HL-60 (cell line): ENCODE measurements around the gene MAP3K21.

Experiments used
- DNase-seq, 2 experiments: peaks; one replicate each; pipeline ENCODE4 v3.0.0-alpha.2; 2010 to 2020; ENCODE audit warnings: low read depth in 1 of 2, low spot score in 1 of 2
- H3K27ac ChIP-seq: fragments of 250-450 bp; sonication (Bioruptor Pico); replicated peaks from 2 replicates; pipeline ENCODE4 v1.5.1; 2020; ENCODE audit warnings: mild to moderate bottlenecking, moderate library complexity
- H3K27me3 ChIP-seq: fragments of 250-450 bp; sonication (Bioruptor Pico); 2 replicates; pipeline ENCODE4 v1.5.1; 2021; ENCODE audit warnings: mild to moderate bottlenecking, moderate library complexity; ENCODE audit not compliant: insufficient read depth, poor library complexity, severe bottlenecking
- H3K4me3 ChIP-seq: replicated peaks from 2 replicates; pipeline ENCODE4 v1.5.1; 2011; ENCODE audit warnings: mild to moderate bottlenecking, control low read depth, low read length; ENCODE audit not compliant: insufficient read depth
- CTCF ChIP-seq: IDR thresholded peaks from one replicate; pipeline ENCODE4 v1.5.1; 2011; ENCODE audit warnings: low read length, control low read depth, inconsistent platforms; ENCODE audit not compliant: insufficient read depth
- GABPA ChIP-seq: IDR thresholded peaks from 2 replicates; pipeline ENCODE4 v1.6.1; 2012; ENCODE audit warnings: low read depth
- POLR2AphosphoS5 ChIP-seq: IDR thresholded peaks from 2 replicates; pipeline ENCODE4 v1.6.1; 2012; ENCODE audit warnings: low read depth
- REST ChIP-seq: IDR thresholded peaks from 2 replicates; pipeline ENCODE4 v1.6.1; 2012; ENCODE audit warnings: low read depth; ENCODE audit not compliant: insufficient replicate concordance
- SPI1 ChIP-seq: IDR thresholded peaks from 2 replicates; pipeline ENCODE4 v1.6.1; 2012; ENCODE audit warnings: low read depth, mild to moderate bottlenecking, borderline replicate concordance

MAP3K21 gene

GRCh38 chr1:233343262-233343661 is 15.7 kb downstream of the MAP3K21 start:
- TF ChIP-seq GABPA: no peak
- TF ChIP-seq CTCF: no peak
- no peak for TF ChIP-seq SPI1
- no peak for TF ChIP-seq POLR2AphosphoS5
- no peak for TF ChIP-seq REST
- DNase-seq: no peak

GRCh38 chr1:233347338-233347737 is 19.8 kb downstream of the MAP3K21 start:
- no peak overlapping the region for H3K27ac ChIP-seq
- TF ChIP-seq REST (no peak), CTCF (no peak), GABPA (no peak), POLR2AphosphoS5 (no peak), SPI1 (no peak)
- H3K4me3 ChIP-seq: no peak overlapping the region
- no peaks in the 10 kb centered on the region for H3K27me3 ChIP-seq
- no peak for DNase-seq

More at GRCh38 chr1:233343262-233343661, 15.7 kb downstream of the MAP3K21 start:
- no peak overlapping the region for H3K4me3 ChIP-seq
- H3K27me3 ChIP-seq: no peaks in the 10 kb centered on the region
- H3K27ac ChIP-seq: no peak overlapping the region

- Histone ChIP-seq H3K4me3 (no peak overlapping the region), H3K27ac (no peak overlapping the region), H3K27me3 (no peaks in the 10 kb centered on the region)
- no peak for DNase-seq
- TF ChIP-seq CTCF (no peak), GABPA (no peak), POLR2AphosphoS5 (no peak), SPI1 (no peak), REST (no peak)
These were observed 21.6 kb downstream of the MAP3K21 start for GRCh38 chr1:233349137-233349536.
